ENCODE measurements around the gene RELA.
"Not testable (repeated sequence)": the region's sequence is repeated elsewhere in the genome, so short reads cannot be mapped to it uniquely, and the experiment has no call there.

RELA gene

DNA sequence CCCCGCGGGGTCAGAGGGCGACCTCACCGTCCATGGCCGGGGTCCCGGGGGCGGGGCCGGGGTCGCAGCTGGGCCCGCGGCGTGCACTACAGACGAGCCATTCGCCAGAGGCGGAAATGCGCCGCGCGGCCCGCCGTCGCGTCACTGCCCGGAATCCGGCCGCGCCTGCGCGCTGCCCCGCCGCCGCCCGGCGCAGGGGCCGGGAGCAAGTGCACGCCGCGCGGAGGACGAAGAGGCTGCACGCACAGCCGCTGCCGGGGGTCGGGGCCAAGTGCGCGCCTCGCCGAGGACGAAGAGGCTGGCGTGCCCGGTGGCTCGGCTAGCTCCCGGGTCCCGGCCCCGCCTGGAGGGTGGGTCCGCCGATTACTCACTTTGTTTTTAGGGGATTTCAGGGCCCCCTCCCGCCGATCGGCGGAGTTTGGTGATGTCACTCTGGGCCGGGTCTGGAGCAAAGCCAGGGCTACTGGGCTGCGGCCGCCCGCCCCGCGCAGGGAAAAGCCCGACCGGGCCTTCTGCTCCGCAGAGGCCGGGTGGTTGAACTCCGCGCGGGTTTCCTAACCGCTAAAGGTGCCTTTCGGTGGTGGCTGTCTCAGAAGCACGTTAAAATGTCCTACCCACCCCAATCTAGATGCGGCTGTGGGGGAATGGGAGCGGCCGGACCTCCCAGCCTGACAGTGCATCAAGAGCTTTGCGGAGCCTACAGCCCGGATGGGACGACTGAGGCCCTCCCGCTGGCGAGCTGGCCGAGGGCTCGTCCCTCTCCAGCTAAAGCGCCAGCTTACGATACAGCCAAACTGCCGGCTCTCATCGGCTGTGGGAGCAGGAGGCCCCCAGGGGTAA is at the start of gene RELA:
Gene RELA, minus strand, starts transcription at position 118 of the 840 bp plus-strand sequence. Its CDS starts 84 bp downstream, at position 34.
- DNase-seq (ENCODE audit: low read depth in 2 of 3, low spot score in 1 of 3), result peak; percentile 75 to 88 (median 85)

DNA sequence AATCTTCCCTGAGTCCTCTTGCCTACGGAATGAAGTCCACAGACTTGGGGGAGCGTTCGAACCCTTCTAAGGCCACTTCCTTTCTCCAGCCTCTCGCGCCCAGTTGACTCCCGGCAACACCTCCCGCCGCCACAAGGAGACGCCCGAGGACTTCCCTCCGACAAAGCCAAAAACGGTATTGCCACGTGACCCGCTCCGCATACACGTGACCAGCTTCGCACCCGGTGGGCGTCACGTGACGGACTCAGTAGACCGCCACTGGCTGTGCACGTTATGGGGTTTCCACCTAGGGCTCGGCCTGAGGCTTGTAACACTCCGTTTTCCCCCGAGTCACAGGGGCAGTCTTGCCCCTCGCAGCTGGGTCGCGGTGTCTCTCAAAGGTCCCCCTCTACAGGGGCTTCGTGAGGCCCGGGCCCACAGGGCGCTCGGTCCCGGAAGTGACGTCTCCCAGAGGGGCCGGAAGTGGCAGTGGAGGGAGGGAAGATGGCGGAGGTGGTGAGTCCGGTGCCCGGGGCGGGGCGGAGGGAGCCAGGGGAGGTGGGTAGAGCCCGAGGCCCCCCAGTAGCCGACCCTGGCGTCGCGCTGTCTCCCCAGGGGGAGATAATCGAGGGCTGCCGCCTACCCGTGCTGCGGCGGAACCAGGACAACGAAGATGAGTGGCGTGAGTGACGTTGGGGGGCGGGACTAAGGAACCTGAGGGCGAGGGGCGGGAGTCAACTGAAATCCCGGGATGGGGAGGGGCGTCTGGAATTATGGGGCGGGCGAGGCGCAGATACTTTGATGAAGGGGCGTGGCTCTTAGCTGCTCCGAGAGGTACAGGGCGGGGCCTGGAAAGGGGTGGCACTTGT is 49.3 kb upstream of the RELA start, which contains the start of gene KAT5:
Gene KAT5, plus strand, starts transcription at position 468 of the 848 bp plus-strand sequence. Its CDS starts 16 bp downstream, at position 484.
- peak; percentile 97 to 99 (median 98) for DNase-seq (ENCODE audit: low read depth in 2 of 3, low spot score in 1 of 3)

DNA sequence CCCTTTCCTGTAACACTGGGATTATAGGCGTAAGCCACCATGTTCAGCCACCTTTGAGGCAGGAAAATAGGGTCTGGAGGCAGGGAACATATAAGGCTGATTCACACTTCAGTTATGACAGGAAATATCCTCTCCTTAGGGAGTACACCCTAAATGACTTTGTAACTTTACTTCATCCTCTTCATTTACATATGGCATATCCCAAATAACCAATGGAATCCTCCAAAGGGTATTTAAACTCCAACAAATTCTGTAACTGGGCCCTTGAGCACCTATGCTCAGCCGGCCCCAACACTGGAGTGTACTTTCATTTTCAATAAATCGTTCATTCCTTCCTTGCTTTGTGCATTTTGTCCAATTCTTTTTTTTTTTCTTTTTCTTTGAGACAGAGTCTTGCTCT is 47.7 kb upstream of the RELA start:
- DNase-seq (ENCODE audit: low read depth in 2 of 3, low spot score in 1 of 3), result no peak

DNA sequence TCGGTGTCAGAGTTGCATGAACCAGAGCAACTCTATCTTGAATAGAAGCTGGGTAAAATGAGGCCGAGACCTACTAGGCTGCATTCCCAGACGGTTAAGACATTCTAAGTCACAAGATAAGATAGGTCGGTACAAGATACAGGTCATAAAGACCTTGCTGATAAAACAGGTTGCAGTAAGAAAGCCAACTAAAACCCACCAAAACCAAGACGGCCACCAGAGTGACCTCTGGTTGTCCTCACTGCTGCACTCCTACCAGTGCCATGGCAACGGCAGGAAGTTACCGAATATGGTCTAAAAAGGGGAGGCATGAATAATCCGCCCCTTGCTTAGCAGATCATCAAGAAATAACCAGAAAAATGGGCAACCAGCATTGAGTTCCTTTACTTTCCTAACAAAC is 46.9 kb upstream of the RELA start:
- DNase-seq (ENCODE audit: low read depth in 2 of 3, low spot score in 1 of 3), result no peak

DNA sequence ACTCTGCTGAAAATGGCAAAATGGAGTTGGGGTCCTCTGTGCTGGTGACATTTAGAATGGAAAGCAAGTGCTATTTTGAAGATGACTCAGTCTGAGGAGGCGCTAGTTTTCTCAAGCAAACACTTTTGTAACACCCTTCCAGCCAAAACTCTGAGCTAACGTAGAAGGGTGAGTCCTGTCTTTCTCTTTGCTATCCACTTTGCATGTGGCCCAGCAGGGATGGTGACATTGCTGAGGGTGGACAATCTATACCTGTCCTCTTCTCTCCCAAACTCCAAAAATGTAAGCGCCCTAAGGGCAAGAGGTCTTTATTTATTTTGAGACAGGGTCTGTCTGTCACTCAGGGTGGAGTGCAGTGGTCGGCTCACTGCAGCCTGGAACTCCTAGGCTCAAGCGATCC is 45.7 kb upstream of the RELA start:
- DNase-seq (ENCODE audit: low read depth in 2 of 3, low spot score in 1 of 3), result no peak

DNA sequence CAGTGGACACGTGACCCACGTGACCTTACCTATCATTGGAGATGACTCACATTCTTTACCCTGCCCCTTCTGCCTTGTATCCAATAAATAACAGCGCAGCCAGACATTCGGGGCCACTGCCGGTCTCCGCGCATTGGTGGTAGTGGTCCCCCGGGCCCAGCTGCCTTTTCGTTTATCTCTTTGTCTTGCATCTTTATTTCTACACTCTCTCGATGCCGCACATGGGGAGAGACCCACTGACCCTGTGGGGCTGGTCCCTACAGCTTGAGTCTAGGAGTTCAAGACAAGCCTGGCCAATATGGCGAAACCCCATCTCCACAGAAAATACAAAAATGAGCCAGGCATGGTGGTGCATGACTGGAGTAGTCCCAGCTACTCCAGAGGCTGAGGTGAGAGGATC is 44.3 kb upstream of the RELA start:
- DNase-seq (ENCODE audit: low read depth in 2 of 3, low spot score in 1 of 3), result not testable (repeated sequence)

DNA sequence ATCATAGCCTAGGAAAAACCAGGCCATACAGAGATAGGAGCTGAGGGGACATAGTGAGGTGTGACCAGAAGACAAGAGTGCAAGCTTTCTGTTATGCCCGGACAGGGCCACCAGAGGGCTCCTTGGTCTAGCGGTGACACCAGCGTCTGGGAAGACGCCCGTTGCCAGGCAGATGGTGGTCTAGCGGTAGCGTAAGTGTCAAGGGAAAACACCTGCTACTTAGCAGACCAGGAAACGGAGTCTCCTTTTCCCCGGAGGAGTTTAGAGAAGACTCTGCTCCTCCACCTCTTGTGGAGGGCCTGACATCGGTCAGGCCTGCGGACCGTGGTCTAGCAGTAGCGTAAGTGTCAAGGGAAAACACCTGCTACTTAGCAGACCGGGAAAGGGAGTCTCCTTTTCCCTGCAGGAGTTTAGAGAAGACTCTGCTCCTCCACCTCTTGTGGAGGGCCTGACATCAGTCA is 43.6 kb upstream of the RELA start:
- DNase-seq (ENCODE audit: low read depth in 2 of 3, low spot score in 1 of 3), result peak; percentile 68 to 78 (median 75)

DNA sequence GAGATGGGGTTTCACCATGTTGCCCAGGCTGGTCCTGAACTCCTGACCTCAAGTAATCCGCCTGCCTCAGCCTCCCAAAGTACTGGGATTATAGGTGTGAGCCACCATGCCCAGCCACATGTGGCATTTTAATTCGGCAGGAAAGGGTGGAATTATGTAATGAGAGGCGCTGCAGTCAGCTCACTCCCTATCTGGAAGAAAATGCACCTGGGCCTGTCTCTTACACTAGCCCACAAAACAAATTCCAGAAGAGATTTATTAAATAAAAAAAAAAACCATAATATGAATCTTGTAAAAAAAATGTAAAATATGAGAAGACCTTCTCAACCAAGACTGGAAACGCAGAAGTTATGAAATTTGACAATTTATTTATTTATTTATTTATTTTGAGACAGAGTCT is 41.1 kb upstream of the RELA start:
- DNase-seq (ENCODE audit: low read depth in 2 of 3, low spot score in 1 of 3), result no peak

DNA sequence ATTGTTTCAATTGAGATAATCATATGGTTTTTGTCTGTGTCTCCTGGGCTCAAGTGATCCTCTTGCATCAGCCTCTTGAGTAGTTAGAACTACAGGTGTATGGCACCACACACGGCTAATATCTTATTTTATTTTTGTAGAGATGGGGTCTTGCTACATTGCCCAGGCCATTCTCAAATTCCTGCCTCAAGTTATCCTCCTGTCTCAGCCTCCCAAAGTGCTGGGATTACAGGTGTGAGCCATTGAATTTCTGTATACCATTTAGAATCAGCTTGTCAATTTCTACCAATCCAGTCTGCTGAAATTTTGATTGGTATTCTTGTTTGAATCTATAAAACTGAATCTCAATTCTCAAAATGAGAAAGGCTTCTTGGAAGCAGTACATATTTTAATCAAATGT is 39.0 kb upstream of the RELA start:
- no peak for DNase-seq (ENCODE audit: low read depth in 2 of 3, low spot score in 1 of 3)

DNA sequence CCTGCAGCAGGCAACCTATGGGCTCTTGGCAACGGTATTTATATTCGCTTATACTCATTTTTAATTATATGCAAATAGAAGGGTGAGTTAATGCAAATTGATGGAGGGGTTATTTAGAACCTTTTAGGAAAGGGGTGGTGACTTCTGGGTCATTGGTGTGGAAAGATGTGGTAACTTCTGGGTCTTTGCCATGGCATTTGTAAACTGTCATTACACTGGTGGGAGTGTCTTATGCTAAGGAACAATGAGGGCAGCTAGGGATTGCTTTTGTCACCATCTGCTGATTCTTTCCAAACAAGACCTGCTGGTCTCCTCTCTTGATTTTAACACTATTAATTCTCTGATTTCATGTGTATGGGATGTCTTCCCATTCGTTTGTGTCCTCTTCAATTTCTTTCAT is 37.7 kb upstream of the RELA start:
- DNase-seq (ENCODE audit: low read depth in 2 of 3, low spot score in 1 of 3), result no peak

DNA sequence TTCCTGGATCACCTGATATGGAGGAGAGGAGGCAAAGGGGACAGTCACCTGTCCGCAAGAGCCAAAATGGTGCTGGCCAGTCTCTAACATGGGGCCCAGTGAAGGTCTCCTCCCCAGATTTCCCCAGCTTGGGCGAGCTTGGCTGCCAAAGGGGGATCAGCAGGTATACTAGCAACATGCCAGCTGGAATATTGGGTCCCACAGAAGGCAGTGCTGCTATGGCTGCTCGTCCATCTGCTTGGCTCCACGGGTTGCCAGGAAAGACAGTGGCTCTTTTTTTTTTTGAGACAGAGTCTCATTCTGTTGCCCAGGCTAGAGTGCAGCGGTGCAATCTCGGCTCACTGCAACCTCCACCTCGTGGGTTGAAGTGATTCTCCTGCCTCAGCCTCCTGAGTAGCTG is 36.6 kb upstream of the RELA start:
- DNase-seq (ENCODE audit: low read depth in 2 of 3, low spot score in 1 of 3), result no peak

DNA sequence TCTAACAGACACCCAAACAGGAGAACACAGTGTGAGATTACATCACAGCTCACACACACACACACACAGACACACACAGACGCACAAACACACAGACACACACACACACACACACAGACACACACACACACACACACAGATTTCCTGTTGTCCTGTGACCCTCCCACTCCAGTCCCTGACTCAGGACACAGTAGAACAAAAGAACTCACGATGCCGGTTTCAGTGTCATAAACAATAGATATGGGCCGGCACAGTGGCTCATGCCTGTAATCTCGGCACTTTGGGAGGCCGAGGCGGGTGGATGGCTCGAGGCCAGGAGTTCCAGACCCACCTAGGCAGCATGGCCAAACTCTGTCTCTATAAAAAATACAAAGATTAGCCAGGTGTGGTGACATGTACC is 35.5 kb upstream of the RELA start:
- no peak for DNase-seq (ENCODE audit: low read depth in 2 of 3, low spot score in 1 of 3)

DNA sequence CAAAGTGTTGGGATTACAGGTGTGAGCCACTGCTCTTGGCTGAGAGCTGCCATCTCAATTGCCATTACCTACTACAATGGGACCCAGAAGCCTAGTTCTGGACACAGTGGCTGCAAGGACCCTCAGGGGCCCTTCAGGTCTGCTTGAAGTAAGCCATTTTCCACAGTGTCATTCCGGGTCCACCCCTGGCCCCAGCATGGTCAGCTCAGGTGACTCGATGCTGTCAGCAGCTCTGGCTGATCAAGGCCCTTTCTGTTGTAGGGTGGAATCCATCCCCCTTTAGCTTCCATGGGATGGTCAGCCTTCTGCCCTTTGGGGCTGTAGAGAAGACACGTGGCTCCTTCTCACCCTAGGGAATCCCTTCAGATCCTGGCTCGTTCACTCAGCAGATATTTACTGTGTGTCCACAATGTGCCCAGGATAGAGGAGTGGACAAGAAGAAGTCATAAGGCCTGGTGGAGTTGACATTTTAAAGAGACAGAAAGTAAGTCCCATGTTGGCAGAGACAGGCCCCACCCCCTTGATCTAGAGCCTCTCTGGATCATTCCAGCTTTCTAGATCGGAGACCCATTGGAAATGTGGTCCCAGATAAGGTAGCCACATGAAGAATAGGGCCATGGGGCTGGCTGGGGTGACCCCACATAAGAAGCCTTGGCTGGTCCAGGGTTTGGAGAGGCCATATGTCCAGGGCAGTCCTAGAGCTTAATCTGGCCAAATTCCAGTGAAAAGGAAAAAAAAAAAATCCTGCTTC is 34.3 kb upstream of the RELA start:
- no peak for DNase-seq (ENCODE audit: low read depth in 2 of 3, low spot score in 1 of 3)

DNA sequence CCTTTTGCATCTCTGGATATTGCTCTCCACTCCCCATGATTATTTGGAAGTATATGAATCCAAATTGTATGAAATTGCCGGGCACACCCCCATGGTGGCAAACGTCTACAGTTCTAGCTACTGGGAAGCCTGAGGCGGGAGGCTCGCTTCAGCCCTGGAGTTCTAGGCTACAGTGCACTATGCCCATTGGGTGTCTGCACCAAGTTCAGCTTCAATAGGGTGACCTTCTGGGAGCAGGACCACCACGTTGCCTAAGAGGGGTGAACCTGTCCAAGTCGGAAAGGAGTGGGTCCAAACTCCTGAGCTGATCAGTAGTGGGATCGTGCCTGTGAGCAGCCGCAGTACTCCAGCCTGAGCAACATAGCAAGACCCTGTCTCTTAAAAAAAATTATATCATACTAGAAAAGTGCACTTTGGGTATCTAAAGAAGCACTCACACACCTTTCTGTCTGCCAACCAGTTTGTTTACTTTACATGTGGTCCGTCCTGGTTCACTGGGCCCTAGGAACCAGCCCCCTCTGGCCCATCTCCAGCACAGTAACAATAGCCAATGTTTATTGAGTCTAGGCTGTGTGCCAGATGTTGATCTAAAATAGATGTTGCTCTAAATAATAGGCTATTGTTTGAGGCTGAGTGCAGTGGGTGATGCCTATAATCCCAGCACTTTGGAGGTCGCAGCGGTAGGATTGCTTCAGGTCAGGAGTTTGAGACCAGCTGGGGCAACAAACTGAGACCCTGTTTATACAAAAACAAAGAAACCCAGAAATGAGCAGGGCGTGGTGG is 32.9 kb upstream of the RELA start:
- DNase-seq (ENCODE audit: low read depth in 2 of 3, low spot score in 1 of 3), result no peak

DNA sequence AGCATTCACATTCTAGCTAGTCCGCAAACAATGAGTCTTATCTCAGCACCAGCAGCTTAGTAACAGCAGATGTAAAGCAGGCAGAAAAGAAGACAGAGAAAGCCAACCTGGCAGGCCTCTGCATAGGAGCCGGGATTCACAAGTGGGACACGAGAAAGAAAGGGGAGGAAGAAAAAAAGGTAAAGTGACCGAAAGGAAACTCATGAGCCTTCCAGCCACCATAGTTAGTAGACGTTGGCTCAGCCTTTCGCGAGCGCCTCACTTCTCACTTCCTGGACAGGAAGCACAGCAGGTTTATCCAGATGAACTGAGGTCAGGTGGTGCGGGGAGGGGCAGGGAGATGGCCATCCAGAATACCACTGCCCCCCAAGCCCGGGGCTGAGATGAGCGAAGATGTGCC is 29.7 kb upstream of the RELA start:
- DNase-seq (ENCODE audit: low read depth in 2 of 3, low spot score in 1 of 3), result no peak

DNA sequence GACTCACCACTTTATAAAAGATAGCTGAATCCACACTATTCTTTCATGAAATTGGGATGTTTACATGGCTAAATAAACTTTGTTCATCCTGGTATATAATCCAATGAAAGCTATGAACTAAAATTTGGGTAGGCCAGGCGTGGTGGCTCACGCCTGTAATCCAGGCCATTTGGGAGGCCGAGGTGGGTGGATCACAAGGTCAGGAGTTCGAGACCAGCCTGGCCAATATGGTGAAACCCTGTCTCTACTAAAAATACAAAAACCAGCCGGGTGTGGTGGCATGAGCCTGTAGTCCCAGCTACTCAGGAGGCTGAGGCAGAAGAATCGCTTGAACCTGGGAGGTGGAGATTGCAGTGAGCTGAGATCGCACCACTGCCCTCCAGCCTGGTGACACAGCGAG is 29.1 kb upstream of the RELA start:
- not testable (repeated sequence) for DNase-seq (ENCODE audit: low read depth in 2 of 3, low spot score in 1 of 3)

DNA sequence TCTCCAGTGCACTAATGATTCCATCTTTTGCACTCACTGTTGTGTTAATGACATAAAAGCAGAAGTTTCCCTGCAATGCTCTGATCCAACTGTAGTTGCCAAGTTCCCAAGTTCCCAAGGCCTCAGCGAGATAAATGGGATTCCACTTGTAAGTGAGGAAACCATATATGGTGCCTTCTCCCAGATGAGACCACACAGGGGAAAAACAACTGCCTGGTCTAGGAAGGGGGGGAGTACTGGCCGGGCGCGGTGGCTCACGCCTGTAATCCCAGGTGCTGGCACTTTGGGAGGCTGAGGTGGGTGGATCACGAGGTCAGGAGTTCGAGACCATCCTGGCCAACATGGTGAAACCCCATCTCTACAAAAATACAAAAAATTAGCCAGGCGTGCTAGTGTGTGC is 23.3 kb upstream of the RELA start:
- DNase-seq (ENCODE audit: low read depth in 2 of 3, low spot score in 1 of 3), result no peak

DNA sequence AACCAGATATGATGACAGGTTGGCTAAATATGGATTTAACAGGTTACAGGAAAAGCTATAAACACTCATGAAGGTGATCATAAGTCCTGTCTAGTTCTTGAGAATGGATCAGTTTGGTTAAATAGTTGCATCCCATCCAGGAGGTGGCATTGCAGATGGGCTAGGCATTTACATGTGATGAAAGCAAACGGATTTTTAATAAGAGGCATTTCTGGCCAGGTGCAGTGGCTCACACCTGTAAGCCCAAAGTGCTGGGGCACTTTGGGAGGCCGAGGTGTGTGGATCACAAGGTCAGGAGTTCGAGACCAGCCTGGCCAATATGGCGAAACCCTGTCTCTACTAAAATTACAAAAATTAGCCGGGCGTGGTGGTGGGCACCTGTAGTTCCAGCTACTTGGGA is 20.8 kb upstream of the RELA start:
- DNase-seq (ENCODE audit: low read depth in 2 of 3, low spot score in 1 of 3), result not testable (repeated sequence)

DNA sequence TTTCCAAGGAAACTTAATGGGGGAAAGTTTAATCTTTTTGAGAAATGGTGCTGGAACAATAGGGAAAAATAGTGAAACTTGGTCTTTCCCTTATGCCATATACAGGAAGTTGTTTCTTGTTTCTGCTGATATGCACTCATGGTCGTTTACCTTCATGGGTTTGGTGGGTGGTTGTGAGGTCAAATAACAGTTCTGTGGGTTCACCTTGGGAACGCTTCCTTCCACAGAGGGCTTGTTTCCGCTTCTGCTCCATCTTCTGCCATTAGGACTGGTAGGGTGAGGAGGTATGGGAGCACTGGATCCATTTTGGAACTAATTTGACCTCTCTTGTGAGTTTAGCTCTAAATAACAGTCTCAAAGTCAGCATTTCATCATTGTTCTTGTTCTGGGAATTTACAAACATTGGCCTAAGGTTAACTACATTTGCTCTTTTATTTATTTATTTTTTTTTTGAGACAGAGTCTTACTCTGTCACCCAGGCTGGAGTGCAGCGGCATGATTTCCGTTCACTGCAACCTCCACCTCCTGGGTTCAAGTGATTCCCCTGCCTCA is 17.6 kb upstream of the RELA start:
- DNase-seq (ENCODE audit: low read depth in 2 of 3, low spot score in 1 of 3), result no peak

DNA sequence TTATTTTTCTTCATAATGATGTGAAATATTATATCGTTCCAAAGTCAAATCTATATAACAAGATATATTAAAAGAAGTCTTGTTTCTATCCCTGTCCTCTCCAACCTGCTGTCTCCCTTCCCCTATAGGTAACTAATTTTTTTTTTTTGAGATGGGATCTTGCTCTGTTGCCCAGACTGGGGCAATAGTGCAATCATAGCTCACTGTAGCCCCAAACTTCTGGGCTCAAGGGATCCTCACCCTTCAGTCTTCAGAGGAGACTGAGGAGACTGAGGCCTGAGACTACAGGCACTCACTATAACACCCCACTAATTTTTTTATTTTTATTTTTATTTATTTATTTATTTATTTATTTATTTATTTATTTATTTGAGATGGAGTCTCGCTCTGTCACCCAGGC is 10.3 kb upstream of the RELA start:
- DNase-seq (ENCODE audit: low read depth in 2 of 3, low spot score in 1 of 3), result no peak

Measured in stimulated activated CD4-positive, alpha-beta T cell treated with anti-CD3 and anti-CD28 coated beads, Interleukin-12 subunit alpha, Interleukin-12 subunit beta, amount 100 ng/mL, for 48 hours (primary cell).